Activated naive CD8-positive, alpha-beta T cell treated with anti-CD3 and anti-CD28 coated beads, Interleukin-2, amount 10 ng/mL, durations not matched to agents 7 days and 5 days (primary cell): ENCODE measurements around the gene DDRGK1. TPM values are rescaled to one million over a fixed set of nuclear protein-coding genes. Genes with fewer than 3 reads are reported as not detected.
A peak's percentile ranks its signal among the peaks of the same experiment; 100 is the strongest.

Experiments used
- ATAC-seq: fragments of 150-1000 bp; cut with Tn5 transposase; one replicate; pipeline ENCODE4 v1.10.0; 2021; ENCODE audit warnings: low read depth, moderate library complexity
- POLR2A ChIA-PET: fragments of 350-600 bp; sonication (Branson Sonifier 250); formaldehyde crosslinking; loops from one replicate; lab custom pipeline; 2021; ENCODE audit warnings: antibody characterized with exemption; lab: Charles Lee
- DNase-seq: peaks from one replicate; pipeline ENCODE4 v3.0.0; 2021
- H3K27ac Mint-ChIP-seq: one replicate; pipeline ENCODE4 v1.8.0; 2022; ENCODE audit warnings: mild to moderate bottlenecking, mixed read lengths
- H3K27me3 Mint-ChIP-seq: one replicate; pipeline ENCODE4 v1.8.0; 2022; ENCODE audit warnings: mild to moderate bottlenecking, moderate library complexity, mixed read lengths
- H3K36me3 Mint-ChIP-seq: one replicate; pipeline ENCODE4 v1.8.0; 2021; ENCODE audit warnings: mild to moderate bottlenecking, mixed read lengths
- H3K4me1 Mint-ChIP-seq: one replicate; pipeline ENCODE4 v1.8.0; 2021; ENCODE audit warnings: mixed read lengths
- H3K4me3 Mint-ChIP-seq: one replicate; pipeline ENCODE4 v1.8.0; 2022; ENCODE audit warnings: mild to moderate bottlenecking, moderate library complexity, mixed read lengths
- H3K9me3 Mint-ChIP-seq: one replicate; pipeline ENCODE4 v1.8.0; 2021; ENCODE audit warnings: mixed read lengths
- total RNA-seq, 2 experiments: library from RNA; stranded (reverse); gene quantifications; one replicate each; pipeline ENCODE4 v1.2.3, GENCODE V29; 2021

Gene DDRGK1
- total RNA-seq, 2 experiments from 2014 or later: 58.1 to 59.2 TPM

- no peaks in the 10 kb centered on the region for H3K9me3 Mint-ChIP-seq
- peaks cover 4% of the 10 kb centered on the region for H3K4me1 Mint-ChIP-seq
- DNase-seq: no peak
- ATAC-seq: no peak
- no peak overlapping the region for H3K27ac Mint-ChIP-seq
- POLR2A ChIA-PET: no interaction called here
- peaks cover 29% of the 10 kb centered on the region for H3K27me3 Mint-ChIP-seq
- H3K4me3 Mint-ChIP-seq: no peak overlapping the region
- H3K36me3 Mint-ChIP-seq: no peaks in the 10 kb centered on the region
Observed at GRCh38 chr20:3167738-3168078, 36.8 kb downstream of the DDRGK1 start.

- Mint-ChIP-seq H3K27me3 (peaks cover 22% of the 10 kb centered on the region), H3K9me3 (no peaks in the 10 kb centered on the region), H3K36me3 (no peaks in the 10 kb centered on the region), H3K4me3 (no peak overlapping the region), H3K27ac (no peak overlapping the region), H3K4me1 (no peaks in the 10 kb centered on the region)
- no peak for ATAC-seq
- POLR2A ChIA-PET: no interaction called here
- no peak for DNase-seq
Observed at GRCh38 chr20:3166913-3167342, 37.6 kb downstream of the DDRGK1 start.

- no peaks in the 10 kb centered on the region for H3K36me3 Mint-ChIP-seq
- H3K27ac Mint-ChIP-seq: no peak overlapping the region
- no peaks in the 10 kb centered on the region for H3K9me3 Mint-ChIP-seq
- ATAC-seq (no peak), DNase-seq (no peak)
- POLR2A ChIA-PET: no interaction called here
- H3K4me3 Mint-ChIP-seq: no peak overlapping the region
- H3K27me3 Mint-ChIP-seq: peaks cover 18% of the 10 kb centered on the region
- no peaks in the 10 kb centered on the region for H3K4me1 Mint-ChIP-seq
Observed at GRCh38 chr20:3166338-3166912, 38.1 kb downstream of the DDRGK1 start.

GRCh38 chr20:3165473-3166337 lies 38.8 kb downstream of the DDRGK1 start:
- POLR2A ChIA-PET: no interaction called here
- no peak for ATAC-seq
- Mint-ChIP-seq H3K27ac (no peak overlapping the region), H3K4me3 (no peak overlapping the region), H3K36me3 (no peaks in the 10 kb centered on the region), H3K4me1 (no peaks in the 10 kb centered on the region), H3K27me3 (peaks cover 18% of the 10 kb centered on the region), H3K9me3 (no peaks in the 10 kb centered on the region)
- no peak for DNase-seq

- POLR2A ChIA-PET: no interaction called here
- Mint-ChIP-seq H3K36me3 (no peaks in the 10 kb centered on the region), H3K27me3 (peaks cover 18% of the 10 kb centered on the region), H3K27ac (no peak overlapping the region), H3K9me3 (no peaks in the 10 kb centered on the region), H3K4me3 (no peak overlapping the region), H3K4me1 (no peaks in the 10 kb centered on the region)
- DNase-seq: no peak
- no peak for ATAC-seq
Observed at GRCh38 chr20:3164763-3165410, 39.6 kb downstream of the DDRGK1 start.

GRCh38 chr20:3164043-3164762 lies 40.3 kb downstream of the DDRGK1 start:
- Mint-ChIP-seq H3K4me1 (peaks cover 1% of the 10 kb centered on the region), H3K36me3 (no peaks in the 10 kb centered on the region), H3K4me3 (no peak overlapping the region), H3K9me3 (no peaks in the 10 kb centered on the region), H3K27me3 (peaks cover 16% of the 10 kb centered on the region), H3K27ac (no peak overlapping the region)
- POLR2A ChIA-PET: no interaction called here
- ATAC-seq (no peak), DNase-seq (no peak)

GRCh38 chr20:3163099-3164042 lies 41.1 kb downstream of the DDRGK1 start:
- Mint-ChIP-seq H3K9me3 (no peaks in the 10 kb centered on the region), H3K36me3 (no peaks in the 10 kb centered on the region), H3K27ac (no peak overlapping the region), H3K4me1 (peaks cover 7% of the 10 kb centered on the region), H3K4me3 (no peak overlapping the region), H3K27me3 (peaks cover 7% of the 10 kb centered on the region)
- POLR2A ChIA-PET: no interaction called here
- DNase-seq (no peak), ATAC-seq (no peak)

GRCh38 chr20:3162080-3162611 lies 42.3 kb downstream of the DDRGK1 start:
- Mint-ChIP-seq H3K27ac (no peak overlapping the region), H3K36me3 (no peaks in the 10 kb centered on the region), H3K4me3 (no peak overlapping the region), H3K4me1 (peaks cover 18% of the 10 kb centered on the region), H3K27me3 (peaks cover 2% of the 10 kb centered on the region), H3K9me3 (no peaks in the 10 kb centered on the region)
- no peak for ATAC-seq
- DNase-seq: no peak
- POLR2A ChIA-PET: interaction anchor here (1.0 kb wide), 1 partner anchor 10 kb away, joined by 3 read pairs; no protein-coding TSS in a partner anchor

GRCh38 chr20:3161316-3162079 lies 43.0 kb downstream of the DDRGK1 start:
- DNase-seq (no peak), ATAC-seq (no peak)
- Mint-ChIP-seq H3K9me3 (no peaks in the 10 kb centered on the region), H3K27ac (peak overlapping the region; percentile 15), H3K4me3 (no peak overlapping the region), H3K36me3 (no peaks in the 10 kb centered on the region), H3K4me1 (peaks cover 24% of the 10 kb centered on the region), H3K27me3 (peaks cover 2% of the 10 kb centered on the region)
- POLR2A ChIA-PET: interaction anchor here (0.6 to 3.0 kb wide), 5 partner anchors 11 to 55 kb away, joined by 3 to 8 read pairs (median 3); partner anchors contain the start of gene ITPA

GRCh38 chr20:3160418-3160817 lies 44.1 kb downstream of the DDRGK1 start:
- peaks cover 31% of the 10 kb centered on the region for H3K4me1 Mint-ChIP-seq
- DNase-seq (no peak), ATAC-seq (no peak)
- no peak overlapping the region for H3K27ac Mint-ChIP-seq
- H3K4me3 Mint-ChIP-seq: no peak overlapping the region
- H3K9me3 Mint-ChIP-seq: no peaks in the 10 kb centered on the region
- H3K27me3 Mint-ChIP-seq: peaks cover 2% of the 10 kb centered on the region
- POLR2A ChIA-PET: interaction anchor here (0.6 to 3.0 kb wide), 6 partner anchors 12 to 169 kb away, joined by 3 to 9 read pairs (median 4); partner anchors contain the start of genes ITPA and LZTS3
- H3K36me3 Mint-ChIP-seq: no peaks in the 10 kb centered on the region

- ATAC-seq (peak; percentile 5), DNase-seq (no peak)
- peak overlapping the region; percentile 90 for H3K4me3 Mint-ChIP-seq
- peak overlapping the region; percentile 94 for H3K27ac Mint-ChIP-seq
- H3K4me1 Mint-ChIP-seq: peaks cover 32% of the 10 kb centered on the region
- POLR2A ChIA-PET: interaction anchor here (0.6 to 3.3 kb wide), 8 partner anchors 13 to 831 kb away, joined by 3 to 15 read pairs (median 6); partner anchors contain the start of genes ITPA and LZTS3
- no peaks in the 10 kb centered on the region for H3K9me3 Mint-ChIP-seq
- H3K36me3 Mint-ChIP-seq: peaks cover 2% of the 10 kb centered on the region
- H3K27me3 Mint-ChIP-seq: peaks cover 2% of the 10 kb centered on the region
Observed at GRCh38 chr20:3158968-3159431, 45.5 kb downstream of the DDRGK1 start.
